ENCODE measurements around the gene FAM227B.
"Not testable (repeated sequence)": the region's sequence is repeated elsewhere in the genome, so short reads cannot be mapped to it uniquely, and the experiment has no call there.

DNA sequence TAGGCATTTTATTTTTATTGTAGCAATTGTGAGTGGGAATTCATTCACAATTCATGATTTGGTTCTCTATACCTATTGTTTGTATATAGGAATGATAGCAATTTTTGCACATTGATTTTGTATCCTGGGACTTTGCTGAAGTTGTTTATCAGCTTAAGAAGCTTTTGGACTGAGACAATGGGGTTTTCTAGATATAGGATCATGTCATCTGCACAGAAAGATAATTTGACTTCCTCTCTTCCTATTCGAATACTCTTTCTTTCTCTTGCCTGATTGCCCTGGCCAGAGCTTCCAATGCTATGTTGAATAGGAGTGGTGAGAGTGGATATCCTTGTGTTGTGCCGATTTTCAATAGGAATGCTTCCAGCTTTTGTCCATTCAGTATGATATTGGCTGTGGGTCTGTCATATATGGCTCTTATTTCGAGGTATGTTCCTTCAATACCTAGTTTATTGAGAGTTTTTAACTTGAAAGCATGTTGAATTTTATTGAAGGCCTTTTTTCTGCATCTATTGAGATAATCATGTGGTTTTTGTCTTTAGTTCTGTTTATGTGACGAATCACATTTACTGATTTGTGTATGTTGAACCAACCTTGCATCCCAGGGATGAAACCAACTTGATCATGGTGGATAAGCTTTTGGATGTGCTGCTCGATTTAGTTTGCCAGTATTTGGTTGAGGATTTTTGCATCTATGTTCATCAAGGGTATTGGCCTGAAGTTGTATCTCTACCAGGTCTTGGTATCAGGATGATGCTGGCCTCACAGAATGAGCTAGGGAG lies 217.9 kb downstream of the FAM227B start:
- TF ChIP-seq, protein P1, sequence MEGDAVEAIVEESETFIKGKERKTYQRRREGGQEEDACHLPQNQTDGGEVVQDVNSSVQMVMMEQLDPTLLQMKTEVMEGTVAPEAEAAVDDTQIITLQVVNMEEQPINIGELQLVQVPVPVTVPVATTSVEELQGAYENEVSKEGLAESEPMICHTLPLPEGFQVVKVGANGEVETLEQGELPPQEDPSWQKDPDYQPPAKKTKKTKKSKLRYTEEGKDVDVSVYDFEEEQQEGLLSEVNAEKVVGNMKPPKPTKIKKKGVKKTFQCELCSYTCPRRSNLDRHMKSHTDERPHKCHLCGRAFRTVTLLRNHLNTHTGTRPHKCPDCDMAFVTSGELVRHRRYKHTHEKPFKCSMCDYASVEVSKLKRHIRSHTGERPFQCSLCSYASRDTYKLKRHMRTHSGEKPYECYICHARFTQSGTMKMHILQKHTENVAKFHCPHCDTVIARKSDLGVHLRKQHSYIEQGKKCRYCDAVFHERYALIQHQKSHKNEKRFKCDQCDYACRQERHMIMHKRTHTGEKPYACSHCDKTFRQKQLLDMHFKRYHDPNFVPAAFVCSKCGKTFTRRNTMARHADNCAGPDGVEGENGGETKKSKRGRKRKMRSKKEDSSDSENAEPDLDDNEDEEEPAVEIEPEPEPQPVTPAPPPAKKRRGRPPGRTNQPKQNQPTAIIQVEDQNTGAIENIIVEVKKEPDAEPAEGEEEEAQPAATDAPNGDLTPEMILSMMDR (IDR thresholded peaks at IDR 0.05) = not testable (repeated sequence)
- TF ChIP-seq EZH2 (IDR thresholded peaks at IDR 0.05) = not testable (repeated sequence)
